ENCODE data around the gene HNRNPL. TPM values are rescaled to one million over a fixed set of nuclear protein-coding genes. Genes with fewer than 3 reads are reported as not detected.
A peak's percentile ranks its signal among the peaks of the same experiment; 100 is the strongest.
"Not testable (repeated sequence)": the region's sequence is repeated elsewhere in the genome, so short reads cannot be mapped to it uniquely, and the experiment has no call there.

Gene HNRNPL
- total RNA-seq, 4 donors from 2014 or later: 173 to 180 (median 174) TPM

DNA sequence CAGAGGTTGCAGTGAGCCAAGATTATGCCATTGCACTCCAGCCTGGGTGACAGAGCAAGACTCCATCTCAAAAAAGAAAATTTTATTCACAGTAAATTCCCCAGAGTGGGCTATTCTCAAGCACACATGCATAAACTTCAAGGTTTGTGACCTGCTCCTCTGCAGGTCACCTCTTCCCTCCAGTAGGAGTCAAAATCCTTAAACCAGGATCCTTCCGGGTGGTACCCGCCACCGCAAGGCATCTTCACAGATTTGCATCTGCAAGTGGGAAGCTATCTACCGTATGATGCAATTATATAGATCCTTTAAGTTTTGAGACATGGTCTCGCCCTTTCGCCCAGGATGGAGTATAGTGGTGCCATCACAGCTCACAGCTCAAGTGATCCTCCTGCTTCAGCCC is 15.2 kb downstream of the HNRNPL start:
- H3K27me3 ChIP-seq: no peaks in the 10 kb centered on the region
- H3K27ac ChIP-seq: peak overlapping the region in 3 of 4 donors; percentile 60 to 95 (median 62)
- ATAC-seq: no peak
- H3K4me1 ChIP-seq: peaks cover 0 to 53% (median 10%) of the 10 kb centered on the region in 3 donors
- no peak for TF ChIP-seq EP300 (IDR thresholded peaks at IDR 0.05)
- H3K9me3 ChIP-seq: no peaks in the 10 kb centered on the region
- H3K36me3 ChIP-seq: peaks cover 0 to 58% of the 10 kb centered on the region in 2 donors
- H3K4me3 ChIP-seq: no peak overlapping the region
- WGBS, 2 donors (ENCODE audit: low coverage in 1 of 2): 93 to 95% methylated on average over 3 to 6 of the region's 6 CpGs

DNA sequence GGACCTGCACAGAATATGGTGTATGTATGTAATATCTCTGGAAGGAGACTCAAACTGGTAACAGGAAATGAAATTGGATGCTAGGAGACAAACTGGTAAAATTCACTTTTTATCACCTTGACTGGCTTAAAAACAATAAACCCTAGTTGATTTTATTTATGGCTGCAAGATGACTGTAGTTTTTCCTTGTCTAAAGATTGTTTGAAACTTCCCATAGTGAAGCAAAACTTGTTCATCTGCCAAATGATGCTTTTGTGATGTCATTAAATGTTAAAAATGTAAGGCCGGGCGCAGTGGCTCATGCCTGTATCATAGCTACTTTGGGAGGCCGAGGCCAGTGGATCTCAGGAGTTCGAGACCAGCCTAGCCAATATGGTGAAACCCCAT is 15.7 kb downstream of the HNRNPL start:
- TF ChIP-seq EP300 (IDR thresholded peaks at IDR 0.05) (no peak), POLR2A (IDR thresholded peaks at IDR 0.05) (no peak), POLR2AphosphoS5 (IDR thresholded peaks at IDR 0.05) (no peak)
- TF ChIP-seq, protein P1, sequence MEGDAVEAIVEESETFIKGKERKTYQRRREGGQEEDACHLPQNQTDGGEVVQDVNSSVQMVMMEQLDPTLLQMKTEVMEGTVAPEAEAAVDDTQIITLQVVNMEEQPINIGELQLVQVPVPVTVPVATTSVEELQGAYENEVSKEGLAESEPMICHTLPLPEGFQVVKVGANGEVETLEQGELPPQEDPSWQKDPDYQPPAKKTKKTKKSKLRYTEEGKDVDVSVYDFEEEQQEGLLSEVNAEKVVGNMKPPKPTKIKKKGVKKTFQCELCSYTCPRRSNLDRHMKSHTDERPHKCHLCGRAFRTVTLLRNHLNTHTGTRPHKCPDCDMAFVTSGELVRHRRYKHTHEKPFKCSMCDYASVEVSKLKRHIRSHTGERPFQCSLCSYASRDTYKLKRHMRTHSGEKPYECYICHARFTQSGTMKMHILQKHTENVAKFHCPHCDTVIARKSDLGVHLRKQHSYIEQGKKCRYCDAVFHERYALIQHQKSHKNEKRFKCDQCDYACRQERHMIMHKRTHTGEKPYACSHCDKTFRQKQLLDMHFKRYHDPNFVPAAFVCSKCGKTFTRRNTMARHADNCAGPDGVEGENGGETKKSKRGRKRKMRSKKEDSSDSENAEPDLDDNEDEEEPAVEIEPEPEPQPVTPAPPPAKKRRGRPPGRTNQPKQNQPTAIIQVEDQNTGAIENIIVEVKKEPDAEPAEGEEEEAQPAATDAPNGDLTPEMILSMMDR (IDR thresholded peaks at IDR 0.05): no peak
- Histone ChIP-seq H3K4me1 (peaks cover 0 to 56% (median 10%) of the 10 kb centered on the region in 3 donors), H3K36me3 (peaks cover 0 to 58% of the 10 kb centered on the region in 2 donors), H3K9me3 (no peaks in the 10 kb centered on the region), H3K4me3 (no peak overlapping the region), H3K27me3 (no peaks in the 10 kb centered on the region), H3K27ac (peak overlapping the region in 3 of 4 donors; percentile 64 to 95 (median 92))
- WGBS, 2 donors (ENCODE audit: low coverage in 1 of 2): 87 to 100% methylated on average over 3 to 4 of the region's 4 CpGs
- no peak for ATAC-seq

DNA sequence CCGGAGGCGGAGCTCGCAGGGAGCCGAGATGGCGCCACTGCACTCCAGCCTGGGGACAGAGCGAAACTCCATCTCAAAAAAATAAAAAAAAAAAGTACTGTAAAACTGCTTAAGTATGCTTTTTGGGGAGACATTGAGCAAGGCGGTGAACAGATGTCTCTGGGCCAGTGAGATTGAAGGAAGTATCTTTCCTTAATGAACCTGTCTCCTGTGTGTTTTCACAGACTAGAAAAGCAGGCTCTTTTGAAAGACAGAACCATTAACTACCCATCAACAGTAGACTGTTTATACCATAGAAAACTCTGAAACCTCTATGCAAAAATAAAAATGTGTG is 16.7 kb downstream of the HNRNPL start:
- no peaks in the 10 kb centered on the region for H3K9me3 ChIP-seq
- no peaks in the 10 kb centered on the region for H3K27me3 ChIP-seq
- 83 to 94% methylated on average over 7 of the region's 7 CpGs for WGBS, 2 donors (ENCODE audit: low coverage in 1 of 2)
- TF ChIP-seq POLR2A (IDR thresholded peaks at IDR 0.05): no peak
- TF ChIP-seq, protein P1 (IDR thresholded peaks at IDR 0.05): no peak
- TF ChIP-seq POLR2AphosphoS5 (IDR thresholded peaks at IDR 0.05): no peak
- no peak for TF ChIP-seq EP300 (IDR thresholded peaks at IDR 0.05)
- H3K27ac ChIP-seq: peak overlapping the region in 3 of 4 donors; percentile 69 to 95 (median 92)
- peaks cover 0 to 58% of the 10 kb centered on the region in 2 donors for H3K36me3 ChIP-seq
- peaks cover 0 to 66% (median 10%) of the 10 kb centered on the region in 3 donors for H3K4me1 ChIP-seq
- H3K4me3 ChIP-seq: no peak overlapping the region
- no peak for ATAC-seq

DNA sequence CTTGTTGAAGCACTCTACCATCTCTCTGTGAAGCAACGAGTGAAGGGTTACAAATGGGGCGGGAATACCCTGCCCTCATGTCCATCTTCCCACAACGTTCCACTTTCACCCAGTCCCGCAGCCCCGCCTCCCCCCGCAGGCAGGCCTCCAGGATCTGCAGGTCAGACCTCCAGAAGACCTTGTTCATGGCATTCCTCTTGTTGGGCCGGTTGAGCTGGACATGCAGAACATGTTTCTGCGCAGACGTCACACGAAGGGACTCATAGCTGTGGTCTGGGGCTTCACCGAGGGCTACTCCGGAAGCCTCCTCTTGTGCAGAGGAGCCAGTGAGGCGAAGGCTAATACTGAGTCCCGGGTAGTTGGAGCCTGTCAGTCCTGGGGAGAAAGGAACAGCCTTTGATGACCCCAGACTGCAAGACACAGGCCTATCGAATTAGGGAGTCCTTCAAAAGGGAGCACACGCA is 18.6 kb downstream of the HNRNPL start:
- Histone ChIP-seq H3K9me3 (no peaks in the 10 kb centered on the region), H3K4me1 (peaks cover 0 to 71% (median 10%) of the 10 kb centered on the region in 3 donors), H3K36me3 (peaks cover 0 to 58% of the 10 kb centered on the region in 2 donors), H3K4me3 (peak overlapping the region; percentile 70 to 90), H3K27ac (peak overlapping the region; percentile 80 to 95 (median 92)), H3K27me3 (no peaks in the 10 kb centered on the region)
- 0 to 3% methylated on average over 6 to 11 of the region's 16 CpGs for WGBS, 2 donors (ENCODE audit: low coverage in 1 of 2)
- TF ChIP-seq EP300 (IDR thresholded peaks at IDR 0.05) (no peak), POLR2A (IDR thresholded peaks at IDR 0.05) (no peak), POLR2AphosphoS5 (IDR thresholded peaks at IDR 0.05) (peak; percentile 34)
- TF ChIP-seq, protein P1 (IDR thresholded peaks at IDR 0.05): no peak
- ATAC-seq: peak; percentile 58

DNA sequence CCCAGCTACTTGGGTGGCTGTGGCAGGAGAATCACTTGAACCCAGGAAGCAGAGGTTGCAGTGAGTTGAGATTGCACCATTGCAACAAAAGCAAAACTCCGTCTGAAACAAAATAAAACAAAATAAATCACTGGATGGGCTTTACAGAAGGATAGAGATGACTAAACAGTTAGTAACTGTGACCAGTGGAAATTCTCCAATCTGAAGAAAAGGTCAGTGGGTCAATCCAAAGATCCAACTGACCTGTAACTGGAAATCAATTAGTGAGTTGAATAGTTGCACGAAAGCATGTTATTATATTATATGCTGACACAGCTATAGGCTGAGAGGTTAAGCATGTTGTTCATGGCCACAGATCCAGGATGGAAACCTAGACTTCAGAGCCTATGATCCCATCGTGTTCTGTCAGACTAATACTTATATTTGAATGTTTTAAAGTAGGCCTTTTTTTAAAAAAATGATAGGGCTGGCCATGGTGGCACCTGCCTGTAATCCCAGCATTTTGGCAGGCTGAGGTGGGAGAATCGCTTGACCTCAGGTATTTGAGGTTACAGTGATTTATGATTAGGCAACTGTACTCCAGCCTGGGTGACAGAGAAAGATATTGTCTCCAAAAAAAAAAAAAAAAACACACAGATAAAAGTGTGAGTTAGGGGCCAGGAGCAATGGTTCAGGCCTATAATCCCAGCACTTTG is 19.6 kb downstream of the HNRNPL start:
- ATAC-seq: no peak
- Histone ChIP-seq H3K27me3 (no peaks in the 10 kb centered on the region), H3K4me3 (peak overlapping the region in 1 of 2 donors; percentile 70), H3K27ac (peak overlapping the region in 3 of 4 donors; percentile 92 to 95 (median 92)), H3K9me3 (no peaks in the 10 kb centered on the region), H3K36me3 (peaks cover 0 to 58% of the 10 kb centered on the region in 2 donors), H3K4me1 (peaks cover 0 to 67% (median 10%) of the 10 kb centered on the region in 3 donors)
- WGBS, 2 donors (ENCODE audit: low coverage in 1 of 2): 66 to 75% methylated on average over 3 to 4 of the region's 4 CpGs
- no peak for TF ChIP-seq POLR2A (IDR thresholded peaks at IDR 0.05)

DNA sequence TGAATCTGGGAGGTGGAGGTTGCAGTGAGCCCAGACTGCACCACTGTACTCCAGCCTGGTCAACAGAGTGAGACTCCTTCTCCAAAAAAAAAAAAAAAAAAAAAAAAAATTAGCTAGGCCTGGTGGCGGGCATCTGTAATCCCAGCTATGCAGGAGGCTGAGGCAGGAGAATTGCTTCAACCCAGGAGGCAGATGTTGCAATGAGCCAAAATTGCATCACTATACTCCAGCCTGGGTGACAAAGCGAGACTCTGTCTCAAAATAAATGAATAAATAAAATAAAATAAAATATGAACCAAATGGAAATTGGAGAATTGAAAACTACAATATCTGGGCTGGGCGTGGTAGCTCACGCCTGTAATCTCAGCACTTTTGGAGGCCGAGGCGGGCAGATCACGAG is 20.6 kb downstream of the HNRNPL start:
- not testable (repeated sequence) for H3K9me3 ChIP-seq, H3K27ac ChIP-seq, H3K27me3 ChIP-seq, ATAC-seq, H3K4me3 ChIP-seq
- peaks cover 0 to 55% of the 10 kb centered on the region in 2 donors for H3K36me3 ChIP-seq
- WGBS, 2 donors (ENCODE audit: low coverage in 1 of 2): 85 to 88% methylated on average over 3 to 6 of the region's 7 CpGs
- peaks cover 0 to 61% (median 10%) of the 10 kb centered on the region in 3 donors for H3K4me1 ChIP-seq
